K562 (cell line): ENCODE measurements around the gene GIGYF1. TPM values are rescaled to one million over a fixed set of nuclear protein-coding genes. Genes with fewer than 3 reads are reported as not detected.

Source experiments
- ETS2 ChIP-seq: IDR thresholded peaks from 2 replicates; pipeline ENCODE4 v1.6.1; 2016; ENCODE audit warnings: borderline replicate concordance, missing genetic modification characterization, mild to moderate bottlenecking, moderate library complexity, missing compliant biosample characterization; ENCODE audit not compliant: poor library complexity, severe bottlenecking
- EWSR1 ChIP-seq: fragments of 450-650 bp; IDR thresholded peaks from 2 replicates; pipeline ENCODE4 v1.6.1; 2018; ENCODE audit warnings: borderline replicate concordance, mild to moderate bottlenecking, low read depth, moderate library complexity; ENCODE audit not compliant: partially characterized antibody
- GABPB1 ChIP-seq: sonication (generic); formaldehyde crosslinking; IDR thresholded peaks from 2 replicates; pipeline ENCODE4 v1.8.0; 2022; ENCODE audit warnings: mild to moderate bottlenecking, missing genetic modification reagents
- HNRNPLL ChIP-seq: fragments of 200-400 bp; formaldehyde crosslinking; IDR thresholded peaks from 2 replicates; pipeline ENCODE4 v1.6.1; 2017; ENCODE audit warnings: low read length, low read depth, mild to moderate bottlenecking; ENCODE audit not compliant: poor library complexity, severe bottlenecking
- JUND ChIP-seq, 2 experiments: IDR thresholded peaks; 2 replicates in 1 of 2; 3 replicates in 1 of 2; pipeline ENCODE4 v1.6.1; 2011; ENCODE audit warnings: borderline replicate concordance in 2 of 2, low read depth in 2 of 2, low read length in 2 of 2, improper control_type of control experiment in 1 of 2, missing biosample characterization in 1 of 2, missing genetic modification characterization in 1 of 2, missing genetic modification reagents in 1 of 2
- MCM2 ChIP-seq: fragments of 450-650 bp; IDR thresholded peaks from 2 replicates; pipeline ENCODE4 v1.6.1; 2017; ENCODE audit warnings: low read depth, mild to moderate bottlenecking
- MYC ChIP-seq, 2 experiments: fragments of 250-450 bp in 1 of 2; sonication (Bioruptor Pico) in 1 of 2; IDR thresholded peaks; 2 replicates each; pipeline versions ENCODE4 v1.5.1 to v1.6.1; 2012 to 2021; ENCODE audit warnings: low read depth in 2 of 2, borderline replicate concordance in 1 of 2, improper control_type of control experiment in 1 of 2, low read length in 1 of 2, mild to moderate bottlenecking in 1 of 2, moderate library complexity in 1 of 2
- NFE2 ChIP-seq: IDR thresholded peaks from 2 replicates; pipeline ENCODE4 v1.6.1; 2014; ENCODE audit warnings: antibody characterized with exemption, low read depth
- NR2C2 ChIP-seq, 2 experiments: fragments of 200-800 bp in 1 of 2; sonication (Bioruptor generic) in 1 of 2; sonication (generic) in 1 of 2; formaldehyde crosslinking in 1 of 2; IDR thresholded peaks; 2 replicates each; pipeline versions ENCODE4 v1.6.1 to v1.8.0; 2016 to 2022; ENCODE audit warnings: mild to moderate bottlenecking in 1 of 2, missing compliant biosample characterization in 1 of 2, missing genetic modification characterization in 1 of 2, missing genetic modification reagents in 1 of 2
- POLR2AphosphoS5 ChIP-seq: IDR thresholded peaks from 2 replicates; pipeline ENCODE4 v1.6.1; 2011; ENCODE audit warnings: mild to moderate bottlenecking, low read depth, low read length, moderate library complexity; ENCODE audit not compliant: control insufficient read depth, insufficient read depth
- RBBP5 ChIP-seq: fragments of 200-600 bp; sonication (generic); IDR thresholded peaks from 2 replicates; pipeline ENCODE4 v1.6.1; 2012; ENCODE audit warnings: borderline replicate concordance, mild to moderate bottlenecking, low read length, control low read depth, inconsistent platforms; ENCODE audit not compliant: insufficient read depth, poor library complexity, severe bottlenecking
- TEAD4 ChIP-seq, 2 experiments: sonication (generic) in 1 of 2; formaldehyde crosslinking in 1 of 2; IDR thresholded peaks; 2 replicates each; pipeline versions ENCODE4 v1.6.1 to v1.8.0; 2012 to 2022; ENCODE audit warnings: borderline replicate concordance in 1 of 2, inconsistent platforms in 1 of 2, low read length in 1 of 2, mild to moderate bottlenecking in 1 of 2, missing genetic modification reagents in 1 of 2
- TSC22D4 ChIP-seq: fragments of 450-650 bp; IDR thresholded peaks from 2 replicates; pipeline ENCODE4 v1.6.1; 2016; ENCODE audit warnings: missing genetic modification characterization, missing biosample characterization, control low read depth
- ZC3H4 ChIP-seq: sonication (generic); formaldehyde crosslinking; IDR thresholded peaks from 2 replicates; pipeline ENCODE4 v1.9.0; 2021; ENCODE audit warnings: missing genetic modification reagents, borderline replicate concordance
- ZNF311 ChIP-seq: fragments of 250-450 bp; sonication (Bioruptor Pico); IDR thresholded peaks from 2 replicates; pipeline ENCODE4 v1.4.0; 2020; ENCODE audit warnings: mild to moderate bottlenecking, moderate library complexity
- polyA plus RNA-seq, 8 experiments: library from polyadenylated mRNA; depleted of rRNA in 4 of 8; stranded (reverse) in 5 of 8; unstranded in 3 of 8; fragments of >200 nt; fragmentation: Nextera tagmentation in 2 of 8; fragmentation: Illumina TruSeq in 1 of 8; extraction: Ambion mirVana in 2 of 8; extraction: Trizol in 1 of 8; gene quantifications; 2 replicates each; pipeline versions ENCODE4 v1.2.1 to v1.2.3, GENCODE V29; 2011 to 2014; ENCODE audit warnings: inconsistent platforms in 1 of 8, missing spikeins in 1 of 8
- total RNA-seq, 7 experiments: library from RNA; depleted of rRNA in 6 of 7; stranded (reverse); fragments of >200 nt in 6 of 7; fragmentation: Illumina TruSeq in 2 of 7; extraction: Trizol in 2 of 7; gene quantifications; 2 replicates each; pipeline versions ENCODE4 v1.2.1 to v1.2.3, GENCODE V29; 2011 to 2021; ENCODE audit warnings: low replicate concordance in 1 of 7
- TF ChIP-seq, protein P1 (sequence below): fragments of 450-650 bp; conservative IDR thresholded peaks from 2 replicates; pipeline ENCODE4 v1.6.1; 2016; ENCODE audit warnings: missing genetic modification characterization, low read depth, mild to moderate bottlenecking, control low read depth, missing compliant biosample characterization
- TF ChIP-seq, protein P2 (sequence below), 3 experiments: fragments of 200-800 bp in 1 of 3; fragments of 250-450 bp in 1 of 3; fragments of 450-650 bp in 1 of 3; sonication (Bioruptor Pico) in 1 of 3; sonication (Bioruptor generic) in 1 of 3; formaldehyde crosslinking in 1 of 3; IDR thresholded peaks; 2 replicates each; pipeline versions ENCODE4 v1.6.1 to v1.8.0; 2016 to 2022; ENCODE audit warnings: mild to moderate bottlenecking in 2 of 3, missing genetic modification characterization in 2 of 3, missing compliant biosample characterization in 1 of 3, moderate library complexity in 1 of 3
- TF ChIP-seq, protein P3 (sequence below), 3 experiments: IDR thresholded peaks in 2 of 3; conservative IDR thresholded peaks in 1 of 3; 2 replicates each; pipeline ENCODE4 v1.5.1; 2011 to 2012; ENCODE audit warnings: low read length in 3 of 3, mild to moderate bottlenecking in 3 of 3, control low read depth in 2 of 3, improper control_type of control experiment in 1 of 3, inconsistent platforms in 1 of 3, low read depth in 1 of 3, mixed read lengths in 1 of 3, moderate library complexity in 1 of 3; ENCODE audit not compliant: insufficient read depth in 2 of 3

GIGYF1 gene
- total and polyA plus RNA-seq, 9 of the 15 experiments (the other 6 are each of a cell fraction or from before 2014, with no cell fraction given), result 0.56 to 76.2 (median 16.8) TPM

DNA sequence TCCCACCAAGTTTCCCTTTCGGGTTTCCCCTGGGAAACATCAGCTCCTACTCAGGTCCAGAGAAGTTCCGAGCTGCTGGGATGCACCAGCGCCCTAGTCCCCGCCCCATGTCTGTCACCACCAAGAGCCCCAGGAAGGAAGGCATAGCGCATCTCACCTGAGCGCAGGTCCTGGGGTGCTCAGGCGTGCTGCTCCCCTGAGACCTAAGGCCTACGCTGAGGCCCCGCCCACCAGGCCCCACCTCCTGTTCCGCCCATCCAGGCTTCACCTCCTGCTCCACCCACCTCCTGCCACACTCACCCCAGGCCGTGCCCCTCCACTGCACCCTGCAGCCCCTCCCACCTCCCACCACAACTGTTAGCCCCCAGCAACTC, 51.5 kb downstream of the GIGYF1 start (continued):
- TF ChIP-seq RBBP5 (peak; percentile 21), TEAD4 (IDR thresholded peaks at IDR 0.05; ENCODE audit: low read length) (no peak), TEAD4 (CRISPR knock-in tag; IDR thresholded peaks at IDR 0.05; ENCODE audit: borderline replicate concordance) (no peak), MYC (IDR thresholded peaks at IDR 0.05; ENCODE audit: low read depth, low read length) (0 out of 2 replicates have a peak, but pooled peaks have one; percentile 5), MYC (CRISPR knock-in tag; IDR thresholded peaks at IDR 0.05; ENCODE audit: borderline replicate concordance, low read depth) (no peak), GABPB1 (CRISPR knock-in tag) (no peak), JUND (IDR thresholded peaks at IDR 0.05; ENCODE audit: borderline replicate concordance, low read depth, low read length) (no peak), JUND (tag; IDR thresholded peaks at IDR 0.05; ENCODE audit: borderline replicate concordance, low read depth, low read length) (no peak), EWSR1 (no peak), POLR2AphosphoS5 (peak; percentile 55; the same call in 1 of the 2 replicates), ZC3H4 (CRISPR knock-in tag) (no peak), NFE2 (no peak), TSC22D4 (tag) (no peak), ETS2 (no peak), MCM2 (no peak), ZNF311 (CRISPR knock-in tag) (no peak), NR2C2 (CRISPR knock-in tag; IDR thresholded peaks at IDR 0.05) (no peak), NR2C2 (tag; IDR thresholded peaks at IDR 0.05) (no peak), HNRNPLL (no peak)
- TF ChIP-seq, protein P1, sequence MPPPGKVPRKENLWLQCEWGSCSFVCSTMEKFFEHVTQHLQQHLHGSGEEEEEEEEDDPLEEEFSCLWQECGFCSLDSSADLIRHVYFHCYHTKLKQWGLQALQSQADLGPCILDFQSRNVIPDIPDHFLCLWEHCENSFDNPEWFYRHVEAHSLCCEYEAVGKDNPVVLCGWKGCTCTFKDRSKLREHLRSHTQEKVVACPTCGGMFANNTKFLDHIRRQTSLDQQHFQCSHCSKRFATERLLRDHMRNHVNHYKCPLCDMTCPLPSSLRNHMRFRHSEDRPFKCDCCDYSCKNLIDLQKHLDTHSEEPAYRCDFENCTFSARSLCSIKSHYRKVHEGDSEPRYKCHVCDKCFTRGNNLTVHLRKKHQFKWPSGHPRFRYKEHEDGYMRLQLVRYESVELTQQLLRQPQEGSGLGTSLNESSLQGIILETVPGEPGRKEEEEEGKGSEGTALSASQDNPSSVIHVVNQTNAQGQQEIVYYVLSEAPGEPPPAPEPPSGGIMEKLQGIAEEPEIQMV, result no peak
- TF ChIP-seq, protein P2, sequence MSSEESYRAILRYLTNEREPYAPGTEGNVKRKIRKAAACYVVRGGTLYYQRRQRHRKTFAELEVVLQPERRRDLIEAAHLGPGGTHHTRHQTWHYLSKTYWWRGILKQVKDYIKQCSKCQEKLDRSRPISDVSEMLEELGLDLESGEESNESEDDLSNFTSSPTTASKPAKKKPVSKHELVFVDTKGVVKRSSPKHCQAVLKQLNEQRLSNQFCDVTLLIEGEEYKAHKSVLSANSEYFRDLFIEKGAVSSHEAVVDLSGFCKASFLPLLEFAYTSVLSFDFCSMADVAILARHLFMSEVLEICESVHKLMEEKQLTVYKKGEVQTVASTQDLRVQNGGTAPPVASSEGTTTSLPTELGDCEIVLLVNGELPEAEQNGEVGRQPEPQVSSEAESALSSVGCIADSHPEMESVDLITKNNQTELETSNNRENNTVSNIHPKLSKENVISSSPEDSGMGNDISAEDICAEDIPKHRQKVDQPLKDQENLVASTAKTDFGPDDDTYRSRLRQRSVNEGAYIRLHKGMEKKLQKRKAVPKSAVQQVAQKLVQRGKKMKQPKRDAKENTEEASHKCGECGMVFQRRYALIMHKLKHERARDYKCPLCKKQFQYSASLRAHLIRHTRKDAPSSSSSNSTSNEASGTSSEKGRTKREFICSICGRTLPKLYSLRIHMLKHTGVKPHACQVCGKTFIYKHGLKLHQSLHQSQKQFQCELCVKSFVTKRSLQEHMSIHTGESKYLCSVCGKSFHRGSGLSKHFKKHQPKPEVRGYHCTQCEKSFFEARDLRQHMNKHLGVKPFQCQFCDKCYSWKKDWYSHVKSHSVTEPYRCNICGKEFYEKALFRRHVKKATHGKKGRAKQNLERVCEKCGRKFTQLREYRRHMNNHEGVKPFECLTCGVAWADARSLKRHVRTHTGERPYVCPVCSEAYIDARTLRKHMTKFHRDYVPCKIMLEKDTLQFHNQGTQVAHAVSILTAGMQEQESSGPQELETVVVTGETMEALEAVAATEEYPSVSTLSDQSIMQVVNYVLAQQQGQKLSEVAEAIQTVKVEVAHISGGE (CRISPR knock-in tag; IDR thresholded peaks at IDR 0.05), result peak in 1 of 3 experiments; percentile 68; a peak in 1 of 6 replicates
- TF ChIP-seq, protein P3, sequence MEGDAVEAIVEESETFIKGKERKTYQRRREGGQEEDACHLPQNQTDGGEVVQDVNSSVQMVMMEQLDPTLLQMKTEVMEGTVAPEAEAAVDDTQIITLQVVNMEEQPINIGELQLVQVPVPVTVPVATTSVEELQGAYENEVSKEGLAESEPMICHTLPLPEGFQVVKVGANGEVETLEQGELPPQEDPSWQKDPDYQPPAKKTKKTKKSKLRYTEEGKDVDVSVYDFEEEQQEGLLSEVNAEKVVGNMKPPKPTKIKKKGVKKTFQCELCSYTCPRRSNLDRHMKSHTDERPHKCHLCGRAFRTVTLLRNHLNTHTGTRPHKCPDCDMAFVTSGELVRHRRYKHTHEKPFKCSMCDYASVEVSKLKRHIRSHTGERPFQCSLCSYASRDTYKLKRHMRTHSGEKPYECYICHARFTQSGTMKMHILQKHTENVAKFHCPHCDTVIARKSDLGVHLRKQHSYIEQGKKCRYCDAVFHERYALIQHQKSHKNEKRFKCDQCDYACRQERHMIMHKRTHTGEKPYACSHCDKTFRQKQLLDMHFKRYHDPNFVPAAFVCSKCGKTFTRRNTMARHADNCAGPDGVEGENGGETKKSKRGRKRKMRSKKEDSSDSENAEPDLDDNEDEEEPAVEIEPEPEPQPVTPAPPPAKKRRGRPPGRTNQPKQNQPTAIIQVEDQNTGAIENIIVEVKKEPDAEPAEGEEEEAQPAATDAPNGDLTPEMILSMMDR (IDR thresholded peaks at IDR 0.05 in 2 of 3, conservative IDR thresholded peaks at IDR 0.05 in 1 of 3; ENCODE audit: insufficient read depth in 2 of 3, low read depth in 1 of 3, low read length in 3 of 3), result 0 out of 6 replicates have a peak, but pooled peaks of 1 of the 3 experiments have one; percentile 1
